ENCODE data around the gene CD8B2. TPM values are rescaled to one million over a fixed set of nuclear protein-coding genes. Genes with fewer than 3 reads are reported as not detected.

CD8B2 gene
- polyA plus RNA-seq, 1 donor from 2014 or later: not detected

DNA sequence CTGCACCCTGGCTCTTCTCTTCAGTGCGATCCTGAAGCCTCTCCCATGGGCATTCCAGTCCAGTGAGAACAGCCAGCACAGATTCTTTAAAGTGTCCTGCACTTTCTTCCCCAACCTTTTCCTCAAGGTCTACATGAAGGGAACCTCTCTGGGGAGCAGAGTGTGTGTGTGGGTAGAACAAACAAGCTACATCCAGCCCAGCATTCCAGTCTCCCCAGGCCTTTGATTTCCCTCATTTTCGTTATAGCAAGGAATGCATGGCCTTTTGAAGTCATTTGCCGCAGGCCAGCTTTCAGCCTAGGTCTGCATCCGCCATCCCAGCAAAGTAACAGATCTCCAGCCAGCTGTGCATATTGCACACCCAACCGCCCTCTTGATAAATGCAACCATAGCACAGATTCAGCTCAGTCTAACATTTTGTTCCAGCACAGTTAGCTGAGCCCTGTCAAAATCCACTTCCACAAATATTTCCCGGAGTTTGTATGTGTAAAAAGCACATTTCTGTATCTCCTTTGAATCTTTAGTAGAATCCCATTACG lies 44.6 kb downstream of the CD8B2 start:
- no peaks in the 10 kb centered on the region for H3K36me3 Mint-ChIP-seq
- peaks cover 1% of the 10 kb centered on the region for H3K27me3 Mint-ChIP-seq
- no peak overlapping the region for H3K27ac Mint-ChIP-seq
- H3K4me3 Mint-ChIP-seq: no peak overlapping the region
- peaks cover 0 to 3% (median 0%) of the 10 kb centered on the region in 3 donors for H3K4me1 Mint-ChIP-seq
- H3K9me3 Mint-ChIP-seq: no peaks in the 10 kb centered on the region

DNA sequence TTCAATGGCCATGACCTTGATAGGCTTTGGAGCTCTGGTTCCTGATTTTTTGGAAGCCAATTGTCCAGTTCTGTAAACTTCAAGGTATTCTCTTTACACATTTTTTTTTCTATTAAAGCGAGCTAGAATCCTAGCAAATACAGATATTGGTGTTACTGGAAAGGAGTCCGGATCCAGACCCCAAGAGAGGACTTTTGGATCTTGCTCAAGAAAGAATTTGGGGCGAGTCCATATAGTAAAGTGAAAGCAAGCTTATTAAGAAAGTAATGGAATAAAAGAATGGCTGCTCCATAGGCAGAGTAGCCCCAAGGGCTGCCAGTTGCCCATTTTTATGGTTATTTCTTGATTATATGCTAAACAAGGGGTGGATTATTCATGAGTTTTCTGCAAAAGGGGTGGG lies 45.1 kb downstream of the CD8B2 start:
- Mint-ChIP-seq H3K27ac (no peak overlapping the region), H3K4me1 (peaks cover 0 to 6% (median 3%) of the 10 kb centered on the region in 3 donors), H3K27me3 (peaks cover 1% of the 10 kb centered on the region), H3K4me3 (no peak overlapping the region), H3K9me3 (no peaks in the 10 kb centered on the region), H3K36me3 (no peaks in the 10 kb centered on the region)

DNA sequence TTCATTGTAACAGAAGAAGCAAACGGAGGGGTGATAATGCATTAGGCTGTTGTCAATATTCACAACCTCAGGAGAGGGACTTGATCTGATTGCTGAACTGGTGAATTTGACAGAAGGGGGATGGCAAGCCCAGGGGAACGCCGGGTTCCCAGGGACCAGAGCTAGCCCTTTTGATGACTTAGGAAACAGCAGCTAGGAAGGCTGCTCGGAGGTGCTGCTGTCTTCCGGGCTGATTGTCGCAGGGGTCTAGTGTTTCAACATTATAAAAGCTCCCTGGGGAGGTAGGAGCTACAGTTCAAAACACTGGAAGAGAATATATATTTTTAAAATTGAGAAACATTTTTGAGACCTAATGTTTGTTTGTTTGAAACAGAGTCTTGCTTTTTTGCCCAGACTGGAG lies 47.3 kb downstream of the CD8B2 start:
- Mint-ChIP-seq H3K9me3 (no peaks in the 10 kb centered on the region), H3K36me3 (no peaks in the 10 kb centered on the region), H3K27ac (no peak overlapping the region), H3K4me3 (no peak overlapping the region), H3K27me3 (peaks cover 1% of the 10 kb centered on the region), H3K4me1 (peaks cover 0 to 8% (median 4%) of the 10 kb centered on the region in 3 donors)

DNA sequence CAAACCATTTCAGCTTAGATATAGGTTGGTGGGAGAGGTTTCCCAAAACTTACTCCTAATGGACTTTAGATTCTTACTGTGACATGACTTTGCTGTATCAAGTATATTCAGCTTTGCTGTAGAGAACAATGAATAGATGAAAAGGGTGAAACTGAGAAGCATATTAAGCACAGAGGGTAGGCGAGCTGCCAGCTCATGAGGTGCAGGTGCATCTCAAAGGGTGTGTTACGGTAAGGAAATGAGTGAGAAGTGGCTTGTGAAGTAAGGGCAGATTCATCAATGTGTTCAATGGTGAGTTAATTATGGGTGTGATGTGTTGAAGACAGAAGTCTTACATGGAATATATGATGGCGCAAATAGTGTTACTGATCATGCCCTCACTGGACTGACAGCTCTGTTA lies 49.3 kb downstream of the CD8B2 start:
- Mint-ChIP-seq H3K27ac (no peak overlapping the region), H3K4me1 (peaks cover 0 to 8% (median 4%) of the 10 kb centered on the region in 3 donors), H3K27me3 (peaks cover 1% of the 10 kb centered on the region)

DNA sequence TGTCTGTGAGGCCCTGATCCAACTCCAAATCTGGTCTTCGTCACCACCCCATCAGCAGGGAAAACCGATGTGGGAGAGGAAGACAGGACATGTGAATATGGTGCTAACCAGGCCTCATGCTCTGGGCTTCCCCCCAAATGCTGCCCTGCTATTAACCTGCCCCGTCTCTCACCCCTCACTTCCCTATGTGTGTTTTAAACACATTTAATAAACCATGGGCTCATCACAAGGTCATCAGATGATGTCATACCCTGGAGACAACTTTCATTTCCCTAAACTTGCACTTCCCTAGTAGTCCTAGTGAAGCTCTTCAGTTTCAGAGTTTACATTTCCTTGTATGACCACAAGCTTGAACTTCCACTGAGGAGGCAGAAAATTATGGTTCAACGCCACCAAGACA lies 49.9 kb downstream of the CD8B2 start:
- H3K4me3 Mint-ChIP-seq: no peak overlapping the region
- peaks cover 3% of the 10 kb centered on the region for H3K27me3 Mint-ChIP-seq
- no peaks in the 10 kb centered on the region for H3K36me3 Mint-ChIP-seq
- H3K9me3 Mint-ChIP-seq: peaks cover 0 to 3% (median 0%) of the 10 kb centered on the region in 3 donors
- H3K4me1 Mint-ChIP-seq: peaks cover 0 to 8% (median 4%) of the 10 kb centered on the region in 3 donors
- H3K27ac Mint-ChIP-seq: peak overlapping the region in 1 of 3 donors; percentile 42

More for the DNA sequence above, 49.3 kb downstream of the CD8B2 start:
- H3K4me3 Mint-ChIP-seq: no peak overlapping the region
- no peaks in the 10 kb centered on the region for H3K36me3 Mint-ChIP-seq
- peaks cover 0 to 3% (median 0%) of the 10 kb centered on the region in 3 donors for H3K9me3 Mint-ChIP-seq

DNA sequence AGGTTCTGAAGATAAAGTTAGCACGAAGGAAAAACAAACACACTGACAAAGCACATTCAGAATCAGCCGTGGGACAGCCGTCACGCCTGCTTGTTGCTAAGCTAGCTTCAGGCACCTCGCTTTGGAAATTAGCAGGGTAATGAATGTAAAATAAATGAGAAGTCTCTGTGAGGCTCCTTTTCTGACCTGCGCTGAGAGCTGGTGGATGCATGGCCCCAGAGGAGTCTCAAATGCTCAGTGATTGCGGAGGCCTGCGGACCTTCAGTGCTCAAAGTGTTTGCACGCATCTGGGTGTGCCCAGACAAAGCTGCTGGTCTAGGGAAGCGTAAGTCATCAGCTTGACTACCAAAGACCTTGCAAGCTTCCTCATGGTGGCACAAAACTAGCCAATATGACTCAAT lies 50.6 kb downstream of the CD8B2 start:
- H3K4me1 Mint-ChIP-seq: peaks cover 0 to 9% (median 5%) of the 10 kb centered on the region in 3 donors
- H3K4me3 Mint-ChIP-seq: no peak overlapping the region
- H3K9me3 Mint-ChIP-seq: peaks cover 0 to 3% (median 0%) of the 10 kb centered on the region in 3 donors
- peaks cover 6% of the 10 kb centered on the region for H3K27me3 Mint-ChIP-seq
- no peak overlapping the region for H3K27ac Mint-ChIP-seq
- H3K36me3 Mint-ChIP-seq: no peaks in the 10 kb centered on the region

DNA sequence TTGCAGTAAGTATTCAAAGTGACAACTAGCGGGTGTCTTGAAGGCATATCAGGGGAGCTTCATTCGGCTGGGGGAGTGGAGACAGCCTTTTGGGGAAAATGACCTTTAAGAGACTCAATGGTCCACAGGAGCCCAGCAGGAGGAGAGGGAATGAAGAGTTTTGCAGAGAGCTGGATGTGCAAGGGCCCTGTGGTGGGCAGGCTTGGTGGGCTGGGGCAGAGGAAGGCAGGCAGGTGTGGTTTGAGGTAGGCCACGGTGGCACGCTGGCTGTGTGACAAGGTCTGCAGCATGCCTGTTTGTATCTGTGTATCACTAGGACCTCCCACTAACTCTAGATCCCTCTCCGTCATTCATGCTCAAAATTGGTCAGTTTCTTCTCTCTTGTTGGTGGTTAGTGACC lies 53.7 kb downstream of the CD8B2 start:
- Mint-ChIP-seq H3K9me3 (peaks cover 0 to 3% (median 0%) of the 10 kb centered on the region in 3 donors), H3K27me3 (peaks cover 15% of the 10 kb centered on the region), H3K36me3 (no peaks in the 10 kb centered on the region), H3K27ac (no peak overlapping the region), H3K4me3 (no peak overlapping the region), H3K4me1 (peaks cover 0 to 10% (median 6%) of the 10 kb centered on the region in 3 donors)

DNA sequence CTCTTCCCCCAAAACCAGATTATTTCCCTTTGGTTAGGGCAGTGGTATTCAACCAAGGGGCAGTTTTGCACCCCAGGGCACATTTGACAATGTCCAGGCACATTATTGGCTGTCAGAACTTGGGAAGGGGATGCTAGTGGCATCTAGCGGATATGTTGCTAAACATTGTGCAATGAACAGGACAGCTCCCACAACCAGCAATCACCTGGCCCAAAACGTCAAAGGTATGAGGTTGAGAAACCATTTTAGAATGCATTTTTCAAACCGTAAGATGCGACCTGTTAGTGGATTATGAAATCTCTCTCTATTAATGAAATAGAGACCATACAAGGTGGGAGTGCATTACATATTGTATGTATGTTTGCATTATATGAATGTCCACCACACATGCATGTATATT lies 54.2 kb downstream of the CD8B2 start:
- Mint-ChIP-seq H3K27me3 (peaks cover 15% of the 10 kb centered on the region), H3K4me3 (no peak overlapping the region)

DNA sequence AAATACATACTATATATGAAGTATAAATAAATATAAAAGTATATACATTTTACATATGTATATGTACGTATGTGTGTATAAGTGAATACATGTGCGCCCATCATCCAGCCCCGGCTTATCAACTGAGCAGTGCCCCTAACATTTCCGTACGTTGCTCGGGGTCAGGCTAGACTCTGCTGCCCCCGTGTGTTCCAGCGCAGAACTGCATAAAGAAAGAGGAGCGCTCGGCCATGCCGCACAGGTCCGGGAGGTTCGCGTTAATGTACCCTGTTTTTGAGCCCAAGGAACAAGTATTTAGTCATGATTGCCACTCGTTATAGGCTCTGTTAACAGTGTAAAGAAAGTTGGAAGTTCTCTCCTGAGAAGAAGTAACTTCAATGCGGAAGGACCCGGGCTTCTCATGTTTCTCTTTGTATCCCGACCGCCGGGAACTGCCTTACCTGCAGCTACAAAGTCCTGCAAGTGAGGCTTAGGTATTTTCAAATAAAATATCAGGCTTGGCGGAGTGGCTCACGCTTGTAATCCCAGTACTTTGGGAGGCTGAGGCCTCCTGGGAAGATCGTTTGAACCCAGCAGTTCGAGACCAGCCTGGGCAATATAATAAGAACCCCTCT lies 55.7 kb downstream of the CD8B2 start:
- Mint-ChIP-seq H3K27ac (no peak overlapping the region), H3K4me1 (peaks cover 0 to 2% (median 2%) of the 10 kb centered on the region in 3 donors), H3K27me3 (peaks cover 17% of the 10 kb centered on the region), H3K4me3 (peak overlapping the region in 3 of 4 donors; percentile 45 to 61 (median 52)), H3K9me3 (peaks cover 0 to 3% (median 0%) of the 10 kb centered on the region in 3 donors), H3K36me3 (no peaks in the 10 kb centered on the region)

More for the DNA sequence above, 54.2 kb downstream of the CD8B2 start:
- H3K9me3 Mint-ChIP-seq: peaks cover 0 to 3% (median 0%) of the 10 kb centered on the region in 3 donors
- no peaks in the 10 kb centered on the region for H3K36me3 Mint-ChIP-seq
- no peak overlapping the region for H3K27ac Mint-ChIP-seq
- peaks cover 0 to 10% (median 6%) of the 10 kb centered on the region in 3 donors for H3K4me1 Mint-ChIP-seq

DNA sequence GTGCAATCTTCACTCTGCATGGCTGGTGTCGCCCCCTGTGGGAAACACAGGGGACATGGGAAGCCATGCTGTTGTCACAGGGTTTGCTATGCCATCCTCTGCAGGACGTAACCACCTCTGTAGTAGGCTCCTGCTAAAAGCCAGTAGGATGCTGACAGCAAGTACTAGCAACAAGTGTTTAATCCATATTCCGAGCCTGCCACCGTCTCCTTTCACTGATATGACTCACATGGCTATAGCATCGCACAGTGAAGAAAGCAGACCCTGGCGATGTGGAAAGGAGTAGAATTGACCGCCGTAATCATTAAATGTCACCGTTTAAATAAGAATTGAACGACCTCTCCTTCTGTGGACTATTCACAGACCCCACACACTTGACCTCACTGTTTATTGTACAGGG lies 57.8 kb downstream of the CD8B2 start:
- Mint-ChIP-seq H3K27me3 (peaks cover 21% of the 10 kb centered on the region), H3K27ac (no peak overlapping the region), H3K9me3 (peaks cover 0 to 3% (median 0%) of the 10 kb centered on the region in 3 donors), H3K4me1 (peaks cover 0 to 2% (median 2%) of the 10 kb centered on the region in 3 donors), H3K4me3 (peak overlapping the region in 1 of 4 donors; percentile 36), H3K36me3 (no peaks in the 10 kb centered on the region)

DNA sequence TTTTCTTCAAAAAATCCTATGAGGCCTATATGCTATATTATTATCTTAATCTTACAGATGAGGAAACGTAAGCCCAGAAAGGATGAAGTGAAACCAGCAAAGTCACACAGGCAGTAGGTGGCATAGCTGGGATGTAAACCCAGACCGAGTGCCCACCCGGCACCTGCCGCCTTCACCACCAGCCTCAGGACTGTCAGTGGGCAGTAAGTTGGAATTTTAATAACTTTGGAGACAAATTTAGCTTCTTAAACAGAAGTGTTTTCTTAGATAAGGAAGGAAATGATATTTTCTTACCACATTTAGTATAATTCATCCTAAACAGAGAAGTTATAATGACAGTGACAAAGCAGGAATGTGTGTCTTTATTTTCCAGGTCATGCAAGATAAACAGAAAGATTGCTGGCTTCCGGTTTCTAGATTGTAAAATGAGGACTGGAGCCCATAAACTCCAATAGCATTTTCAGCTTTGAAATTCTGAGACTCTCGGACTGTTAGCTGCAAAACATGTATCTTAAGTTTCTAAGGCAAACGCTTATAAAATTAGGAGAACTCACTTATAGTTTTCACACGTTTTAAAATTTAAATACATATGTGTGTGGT lies 59.3 kb downstream of the CD8B2 start:
- no peak overlapping the region for H3K27ac Mint-ChIP-seq
- H3K36me3 Mint-ChIP-seq: no peaks in the 10 kb centered on the region
- H3K9me3 Mint-ChIP-seq: no peaks in the 10 kb centered on the region
- no peak overlapping the region for H3K4me3 Mint-ChIP-seq
- peaks cover 0 to 2% (median 2%) of the 10 kb centered on the region in 3 donors for H3K4me1 Mint-ChIP-seq
- H3K27me3 Mint-ChIP-seq: peaks cover 21% of the 10 kb centered on the region

DNA sequence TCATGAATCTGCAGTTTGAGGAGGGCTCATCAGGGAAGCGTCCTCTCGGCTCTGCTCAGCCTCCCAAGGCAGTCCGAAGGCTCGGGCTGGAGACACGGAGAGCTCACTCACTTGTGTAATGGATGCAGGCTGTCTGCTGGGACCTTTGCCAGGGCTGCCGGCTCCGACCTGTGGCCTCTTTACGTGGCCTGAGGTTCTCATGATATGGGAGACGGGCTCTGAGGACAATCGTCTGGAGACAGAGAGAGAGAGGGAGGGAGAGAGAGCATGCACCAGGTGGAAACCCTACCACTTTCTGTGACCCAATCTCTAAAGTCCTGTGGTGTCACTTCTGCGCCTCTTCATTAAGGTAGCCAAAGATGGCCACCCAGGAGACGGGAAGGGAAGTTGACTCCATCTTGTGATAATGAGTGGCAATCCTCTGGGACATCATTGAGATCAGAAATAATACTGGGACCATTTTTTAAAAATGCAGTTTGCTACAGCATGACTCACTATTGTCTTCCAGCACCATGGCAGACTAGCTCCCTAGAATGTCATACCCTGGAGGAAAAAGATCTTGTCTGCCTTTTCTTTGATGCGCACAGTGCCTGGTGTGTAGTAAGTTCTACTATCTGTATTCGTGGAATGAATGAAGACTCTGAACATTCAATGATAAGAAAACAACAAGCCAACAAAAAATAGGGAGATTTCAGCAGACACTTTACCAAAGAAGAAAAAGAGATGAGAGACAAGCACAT lies 60.2 kb downstream of the CD8B2 start:
- H3K27ac Mint-ChIP-seq: no peak overlapping the region

DNA sequence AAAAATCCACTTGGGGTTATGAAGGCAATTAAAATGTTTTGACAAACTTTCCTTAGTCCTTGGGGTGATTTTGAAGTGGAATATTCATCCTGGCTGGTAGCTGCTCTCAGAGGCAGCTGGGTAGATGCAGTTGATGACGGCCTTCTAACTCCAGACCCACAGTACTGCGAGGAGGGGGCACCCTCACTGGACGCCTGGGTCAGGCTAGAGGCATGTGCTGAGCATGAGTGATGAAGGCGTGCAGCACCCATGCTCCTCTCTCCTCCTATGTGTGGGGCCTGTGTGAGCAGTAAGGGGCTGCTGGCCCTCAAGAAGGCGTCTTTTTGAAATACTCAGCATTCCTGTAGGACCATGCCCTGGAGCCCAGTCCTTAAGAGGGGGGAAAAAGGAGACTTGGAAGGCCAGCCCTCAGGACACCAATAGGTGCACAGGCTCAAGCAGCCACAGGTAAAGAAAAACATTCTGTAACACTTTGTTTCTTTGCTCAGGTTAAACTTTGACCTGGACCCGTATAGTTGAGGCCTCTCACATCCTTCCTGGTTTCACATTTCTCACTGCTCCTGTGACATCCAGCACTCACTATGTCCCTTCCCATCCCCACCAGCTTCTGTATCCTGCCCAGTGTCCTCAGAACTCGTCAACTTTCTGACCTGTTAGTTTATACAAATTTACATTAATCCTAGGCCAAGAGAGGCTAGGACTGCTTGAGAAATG lies 64.4 kb downstream of the CD8B2 start:
- peaks cover 7% of the 10 kb centered on the region for H3K27me3 Mint-ChIP-seq
- no peak overlapping the region for H3K27ac Mint-ChIP-seq
- H3K4me3 Mint-ChIP-seq: no peak overlapping the region
- H3K9me3 Mint-ChIP-seq: peaks cover 0 to 6% (median 4%) of the 10 kb centered on the region in 3 donors
- H3K4me1 Mint-ChIP-seq: no peaks in the 10 kb centered on the region
- no peaks in the 10 kb centered on the region for H3K36me3 Mint-ChIP-seq

More for the DNA sequence above, 60.2 kb downstream of the CD8B2 start:
- Mint-ChIP-seq H3K36me3 (no peaks in the 10 kb centered on the region), H3K9me3 (no peaks in the 10 kb centered on the region), H3K27me3 (peaks cover 17% of the 10 kb centered on the region), H3K4me1 (peaks cover 0 to 2% (median 2%) of the 10 kb centered on the region in 3 donors), H3K4me3 (no peak overlapping the region)

DNA sequence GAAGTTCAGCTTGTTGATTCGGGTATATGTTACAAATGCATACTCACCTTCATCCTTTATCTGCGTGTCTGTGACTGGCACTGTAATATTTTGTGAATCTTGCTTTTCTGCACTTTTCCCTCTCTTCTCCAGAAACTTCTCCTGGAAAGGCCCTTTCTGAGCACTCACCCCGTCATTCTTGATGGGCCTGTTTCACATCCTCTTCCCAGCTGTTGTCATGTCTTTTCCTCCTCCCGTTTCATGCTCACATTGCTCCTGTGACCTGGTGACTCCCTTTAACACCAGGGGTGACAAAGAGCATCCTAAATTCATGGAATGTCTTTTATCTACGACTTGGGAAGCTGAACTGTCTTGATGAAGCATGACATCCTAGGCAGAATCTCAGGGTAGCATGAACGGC lies 65.8 kb downstream of the CD8B2 start:
- H3K4me3 Mint-ChIP-seq: no peak overlapping the region
- peaks cover 6% of the 10 kb centered on the region for H3K27me3 Mint-ChIP-seq
- no peaks in the 10 kb centered on the region for H3K36me3 Mint-ChIP-seq
- no peaks in the 10 kb centered on the region for H3K4me1 Mint-ChIP-seq
- H3K9me3 Mint-ChIP-seq: peaks cover 0 to 10% (median 4%) of the 10 kb centered on the region in 3 donors
- no peak overlapping the region for H3K27ac Mint-ChIP-seq

Measured in IgD-negative memory B cell (primary cell).